ENCODE measurements around the gene MARCO.
A peak's percentile ranks its signal among the peaks of the same experiment; 100 is the strongest.
"Not testable (repeated sequence)": the region's sequence is repeated elsewhere in the genome, so short reads cannot be mapped to it uniquely, and the experiment has no call there.

The MARCO gene

DNA sequence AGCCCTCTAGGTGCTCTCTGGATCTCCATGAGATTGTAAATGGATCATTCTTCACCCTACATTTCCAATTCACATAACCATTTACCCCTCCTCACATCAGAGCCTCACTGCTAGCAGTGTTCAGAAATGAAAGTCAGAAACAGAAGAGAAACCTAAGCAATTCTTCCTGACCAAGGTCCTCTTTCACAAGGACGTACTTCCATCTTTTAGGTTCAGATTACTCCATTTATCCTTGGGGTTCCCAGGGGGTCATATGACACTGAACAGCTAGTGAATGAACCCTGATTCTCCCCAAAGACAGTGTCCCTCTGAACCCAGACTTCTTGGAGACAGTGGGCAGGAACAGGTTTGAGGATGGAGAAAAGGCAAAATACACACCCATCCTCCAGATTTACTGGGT is 12.9 kb upstream of the MARCO start:
- no peak for DNase-seq (ENCODE audit: low spot score)

DNA sequence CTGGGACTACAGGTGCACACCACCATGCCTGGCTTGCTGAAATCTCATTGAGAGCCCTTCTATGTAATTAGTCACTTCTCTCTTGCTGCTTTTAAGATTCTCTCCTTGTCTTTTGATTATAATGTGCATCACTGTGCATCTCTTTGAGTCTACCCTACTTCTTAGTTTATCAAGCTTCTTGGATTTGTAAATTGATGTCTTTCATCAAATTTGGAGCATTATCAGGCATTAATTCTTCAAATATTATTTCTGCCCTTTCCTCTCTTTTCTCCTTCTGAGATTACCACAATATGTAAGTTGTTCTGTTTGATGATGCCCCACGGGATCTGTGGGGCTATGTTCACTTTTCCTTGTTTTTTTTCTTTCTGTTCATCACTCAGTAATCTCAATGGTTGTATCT is 9.0 kb upstream of the MARCO start:
- no peak for DNase-seq (ENCODE audit: low spot score)

DNA sequence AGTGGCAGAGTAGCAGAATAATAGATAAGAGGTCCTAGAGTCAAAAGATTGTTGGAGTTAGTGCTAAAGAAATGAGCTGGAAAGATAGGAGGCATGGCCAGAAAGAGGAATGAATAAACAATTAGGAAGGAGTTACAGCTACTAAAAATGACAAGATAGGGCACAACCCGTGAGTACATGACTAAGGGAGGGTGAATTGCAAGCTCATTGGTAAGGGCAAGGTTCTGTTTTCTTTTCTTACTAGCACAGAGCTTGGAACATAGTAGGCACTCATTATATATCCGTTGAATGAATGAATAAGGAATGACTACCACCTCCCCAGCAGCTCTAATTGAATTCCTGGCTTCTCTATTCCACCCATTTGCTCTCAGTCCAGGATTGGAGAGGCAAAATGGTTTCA is 5.7 kb upstream of the MARCO start:
- DNase-seq (ENCODE audit: low spot score) = no peak

- no peak for DNase-seq (ENCODE audit: low spot score)
These were observed 5.1 kb upstream of the MARCO start for GRCh38 chr2:118936936-118937335.

- no peak for DNase-seq (ENCODE audit: low spot score)
These were observed 4.2 kb upstream of the MARCO start for GRCh38 chr2:118937817-118938216.

DNA sequence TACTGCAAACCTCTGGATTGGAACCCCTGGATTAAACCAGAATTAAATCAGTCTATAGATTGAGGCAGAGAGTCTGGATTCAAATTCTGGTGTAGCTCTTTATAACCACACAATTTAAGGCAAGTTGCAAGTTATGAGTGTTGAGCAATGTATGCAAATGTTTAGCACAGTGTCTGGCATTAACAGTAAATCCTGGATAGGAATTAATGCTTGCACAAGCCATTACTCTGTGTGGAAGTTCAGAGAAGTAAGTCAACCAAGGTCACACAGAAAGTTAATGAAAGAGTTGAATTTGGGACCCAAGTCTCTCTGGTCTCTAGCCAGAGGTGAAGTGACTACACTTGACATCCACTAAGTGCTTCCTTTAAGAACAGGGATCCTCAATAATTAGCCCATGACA is 2.0 kb upstream of the MARCO start:
- DNase-seq (ENCODE audit: low spot score) = no peak

DNA sequence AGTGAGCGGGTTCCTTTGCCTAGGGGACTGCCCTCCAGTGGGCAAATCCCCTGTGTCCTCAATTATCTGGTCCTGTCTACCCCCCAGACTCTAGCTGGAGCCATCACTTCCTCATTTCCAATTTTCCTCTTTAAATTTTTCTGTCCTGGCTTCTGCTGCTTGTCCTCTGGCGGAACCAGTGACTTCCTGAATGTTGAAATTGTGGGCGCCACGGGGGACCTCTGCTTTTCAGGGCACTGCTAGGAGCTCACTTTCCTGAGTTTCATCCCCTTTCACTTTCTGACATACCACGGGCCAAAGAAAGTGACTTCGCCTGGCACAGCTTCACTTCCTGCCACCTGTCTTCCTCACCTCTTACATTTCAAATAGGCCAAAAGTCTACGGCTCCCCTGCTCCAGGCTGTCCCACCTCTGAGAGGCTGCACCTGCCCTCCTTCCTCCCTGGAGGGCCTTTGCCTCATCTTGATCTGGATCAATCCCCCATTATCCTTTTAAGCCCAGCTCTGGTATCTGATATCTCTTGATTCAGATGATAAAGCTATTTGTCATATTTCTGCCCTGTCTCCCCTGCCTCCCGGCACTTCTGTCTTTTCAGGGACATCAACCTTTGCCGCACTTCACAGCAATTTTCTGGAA is 1.4 kb upstream of the MARCO start:
- peak; percentile 41 for DNase-seq (ENCODE audit: low spot score)

- no peak for DNase-seq (ENCODE audit: low spot score)
These were observed 1.3 kb downstream of the MARCO start for GRCh38 chr2:118943286-118943685.

- DNase-seq (ENCODE audit: low spot score) = no peak
These were observed 3.9 kb downstream of the MARCO start for GRCh38 chr2:118945881-118946280.

GRCh38 chr2:118948266-118948665 is 6.3 kb downstream of the MARCO start:
- not testable (repeated sequence) for DNase-seq (ENCODE audit: low spot score)

GRCh38 chr2:118954297-118955060 is 12.5 kb downstream of the MARCO start:
- peak; percentile 34 for DNase-seq (ENCODE audit: low spot score)

- no peak for DNase-seq (ENCODE audit: low spot score)
These were observed 23.7 kb downstream of the MARCO start for GRCh38 chr2:118965737-118966136.

GRCh38 chr2:118967124-118967880 is 25.3 kb downstream of the MARCO start:
- DNase-seq (ENCODE audit: low spot score) = peak; percentile 0

- DNase-seq (ENCODE audit: low spot score) = no peak
These were observed 26.0 kb downstream of the MARCO start for GRCh38 chr2:118968042-118968441.

DNA sequence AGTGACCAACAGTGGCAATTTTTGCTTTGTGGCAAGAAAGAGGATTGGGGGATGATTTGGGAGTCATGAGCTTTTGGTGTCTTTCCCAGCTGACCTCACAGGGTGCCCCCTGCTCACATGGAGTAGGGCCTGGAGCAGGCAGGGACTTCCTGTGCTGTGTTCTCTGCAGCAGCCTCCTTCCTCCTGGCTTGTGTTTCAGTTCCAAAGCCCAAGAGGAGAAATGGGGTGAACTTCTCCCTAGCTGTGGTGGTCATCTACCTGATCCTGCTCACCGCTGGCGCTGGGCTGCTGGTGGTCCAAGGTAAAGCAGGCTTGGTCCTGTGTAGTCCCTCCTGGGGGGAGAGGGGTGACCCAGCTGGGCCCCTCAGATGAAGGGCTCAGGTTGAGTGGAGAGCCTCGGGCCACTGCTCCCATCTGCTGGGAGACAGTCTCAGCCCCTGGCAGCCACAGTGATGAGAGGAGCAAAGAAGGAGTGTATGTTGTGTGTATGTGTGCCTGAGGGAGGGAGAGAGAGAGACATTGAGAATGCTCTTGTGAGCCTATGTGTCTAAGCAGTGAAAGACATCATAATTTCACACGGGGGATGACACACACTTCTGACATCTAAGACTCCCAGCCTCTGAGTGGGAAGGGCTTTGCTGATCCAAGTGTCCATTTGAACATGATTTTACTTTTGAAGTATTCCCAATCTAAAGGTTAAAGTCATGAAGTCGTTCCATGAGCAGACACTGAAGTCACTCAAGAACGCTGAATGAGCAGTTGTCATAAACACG is 27.2 kb downstream of the MARCO start:
- peak; percentile 0 for DNase-seq (ENCODE audit: low spot score)

- peak; percentile 1 for DNase-seq (ENCODE audit: low spot score)
These were observed 27.9 kb downstream of the MARCO start for GRCh38 chr2:118969734-118970395.

DNA sequence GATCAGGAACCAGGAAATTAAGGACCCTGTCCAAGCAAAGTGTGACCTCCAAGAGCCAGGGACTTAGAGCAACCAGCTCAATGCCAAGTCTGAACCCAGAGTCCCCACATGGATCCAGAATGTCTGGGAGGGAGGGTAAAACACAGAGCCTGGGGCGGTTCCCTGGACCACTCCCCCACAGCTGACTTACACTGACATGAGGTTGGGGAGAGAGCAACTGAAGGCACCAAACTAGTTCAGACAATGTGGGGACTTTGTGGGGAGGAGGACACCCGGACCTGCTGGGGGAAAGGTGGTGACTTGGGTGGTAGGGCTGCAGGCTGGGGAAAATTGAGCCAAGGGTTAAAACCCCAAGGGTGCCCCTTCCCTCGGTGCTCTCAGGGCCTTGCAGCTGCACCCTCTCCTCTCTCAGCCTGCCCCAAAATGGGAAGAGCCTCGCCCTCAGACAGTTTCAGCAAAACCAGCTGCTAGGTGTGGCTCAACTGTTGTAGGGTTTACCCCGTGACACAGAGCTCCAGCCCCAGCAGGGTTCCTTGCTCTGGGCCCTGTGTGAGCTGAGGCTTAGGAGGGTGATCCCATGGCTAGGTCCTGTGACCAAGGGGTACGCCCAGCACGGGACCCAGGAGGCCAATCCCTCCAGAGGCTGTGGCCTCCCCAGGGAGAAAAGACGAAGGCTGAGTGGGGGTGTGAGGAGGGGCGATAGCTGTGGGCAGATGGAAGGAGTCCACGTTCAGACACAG is 28.6 kb downstream of the MARCO start:
- DNase-seq (ENCODE audit: low spot score) = peak; percentile 0

DNA sequence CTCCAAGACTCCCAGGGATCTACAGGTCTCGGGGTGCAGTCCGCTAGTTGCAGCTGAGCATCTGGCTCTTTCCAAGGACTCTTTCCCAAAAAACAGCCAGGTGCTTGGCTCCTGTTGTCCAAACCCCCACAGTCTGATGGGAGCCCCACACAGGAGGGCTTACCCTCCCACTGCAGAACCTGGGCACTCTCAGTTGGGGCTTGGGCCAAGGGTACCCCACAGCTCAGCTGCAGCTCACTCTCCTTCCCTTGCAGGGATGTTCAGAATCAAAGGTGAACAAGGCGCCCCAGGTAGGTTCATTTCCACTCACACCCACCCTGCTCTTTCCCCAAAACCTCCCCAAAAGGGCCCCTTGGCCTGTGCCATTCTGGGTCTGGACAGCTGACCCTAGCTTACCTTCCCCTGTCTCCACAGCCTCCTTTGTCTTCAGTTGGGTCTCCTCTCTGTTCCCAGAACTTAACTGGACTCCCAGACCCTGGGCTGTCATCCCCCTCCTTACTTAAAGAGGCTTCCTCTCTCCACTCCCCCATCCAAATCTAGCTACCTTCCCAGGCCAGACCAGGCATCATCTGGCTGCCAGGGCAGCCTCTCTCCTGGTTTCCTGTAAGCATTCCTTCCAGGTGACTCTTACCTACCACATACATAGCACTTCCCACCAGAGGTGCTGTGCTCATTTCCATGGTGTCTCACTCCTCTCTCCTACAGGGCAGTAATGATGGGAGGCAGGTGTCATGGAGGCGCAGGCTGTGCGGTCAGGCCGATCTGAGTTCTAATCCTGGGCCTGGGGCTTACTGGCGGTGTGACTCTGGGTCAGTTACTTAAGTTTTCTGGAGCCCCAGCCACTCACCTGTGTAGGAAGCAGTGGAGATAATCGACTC is 29.5 kb downstream of the MARCO start:
- DNase-seq (ENCODE audit: low spot score) = peak; percentile 0

DNA sequence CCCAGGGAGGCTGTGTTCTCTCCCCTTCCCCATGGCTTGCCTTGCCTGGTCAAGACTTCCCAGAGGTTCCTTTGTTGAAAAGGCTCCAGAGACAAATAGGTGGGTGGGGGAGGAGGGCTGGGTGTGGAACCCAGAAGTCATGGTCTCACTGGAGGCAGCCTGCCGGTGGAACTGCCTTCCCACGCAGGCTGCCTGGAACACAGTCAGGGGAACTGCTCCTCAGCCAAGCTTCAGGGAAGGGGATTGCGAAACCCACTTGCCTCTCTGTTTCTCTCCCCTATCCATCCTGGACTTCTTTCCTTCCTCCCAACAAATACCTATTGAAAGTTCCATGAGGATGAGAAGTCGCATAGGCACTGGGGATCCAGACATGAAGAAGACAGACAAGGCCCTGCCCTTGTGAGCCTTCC is 31.6 kb downstream of the MARCO start:
- DNase-seq (ENCODE audit: low spot score) = peak; percentile 1

Data from Ammon's horn (tissue), 1 donor.